ENCODE measurements around the gene CRTC3.
A peak's percentile ranks its signal among the peaks of the same experiment; 100 is the strongest.
"Not testable (repeated sequence)": the region's sequence is repeated elsewhere in the genome, so short reads cannot be mapped to it uniquely, and the experiment has no call there.

CRTC3 gene

GRCh38 chr15:90650117-90650955 is 120.6 kb downstream of the CRTC3 start:
- no peak for ATAC-seq
- Mint-ChIP-seq H3K27me3 (peaks cover 7% of the 10 kb centered on the region), H3K4me3 (peak overlapping the region in 1 of 2 donors; percentile 27), H3K9me3 (no peaks in the 10 kb centered on the region), H3K4me1 (peaks cover 54% of the 10 kb centered on the region), H3K27ac (peak overlapping the region; percentile 56 to 89)
- DNase-seq: no peak

- no peak overlapping the region for H3K27ac Mint-ChIP-seq
- H3K4me1 Mint-ChIP-seq: peaks cover 62% of the 10 kb centered on the region
- H3K9me3 Mint-ChIP-seq: no peaks in the 10 kb centered on the region
- H3K4me3 Mint-ChIP-seq: no peak overlapping the region
- no peak for ATAC-seq
- DNase-seq: no peak
- peaks cover 11% of the 10 kb centered on the region for H3K27me3 Mint-ChIP-seq
These were observed 121.4 kb downstream of the CRTC3 start for GRCh38 chr15:90650956-90651689.

- peaks cover 19% of the 10 kb centered on the region for H3K27me3 Mint-ChIP-seq
- peak overlapping the region; percentile 90 to 93 for H3K27ac Mint-ChIP-seq
- DNase-seq (no peak), ATAC-seq (peak; percentile 79)
- no peaks in the 10 kb centered on the region for H3K9me3 Mint-ChIP-seq
- peaks cover 76% of the 10 kb centered on the region for H3K4me1 Mint-ChIP-seq
- H3K4me3 Mint-ChIP-seq: peak overlapping the region in 1 of 2 donors; percentile 63
These were observed 124.8 kb downstream of the CRTC3 start for GRCh38 chr15:90654233-90655136.

GRCh38 chr15:90657520-90658172 is 127.9 kb downstream of the CRTC3 start:
- H3K9me3 Mint-ChIP-seq, H3K27ac Mint-ChIP-seq: not testable (repeated sequence)
- H3K4me3 Mint-ChIP-seq: peak overlapping the region; percentile 56 to 66
- DNase-seq: peak; percentile 59 to 63
- peaks cover 19% of the 10 kb centered on the region for H3K27me3 Mint-ChIP-seq
- peaks cover 92% of the 10 kb centered on the region for H3K4me1 Mint-ChIP-seq
- ATAC-seq: peak; percentile 54

- no peak for DNase-seq
- Mint-ChIP-seq H3K4me3 (peak overlapping the region in 1 of 2 donors; percentile 1), H3K4me1 (peaks cover 95% of the 10 kb centered on the region), H3K27ac (no peak overlapping the region), H3K9me3 (no peaks in the 10 kb centered on the region), H3K27me3 (peaks cover 28% of the 10 kb centered on the region)
- no peak for ATAC-seq
These were observed 129.8 kb downstream of the CRTC3 start for GRCh38 chr15:90659481-90659880.

- Mint-ChIP-seq H3K4me3 (peak overlapping the region; percentile 70 to 84), H3K27ac (peak overlapping the region; percentile 18 to 77), H3K9me3 (no peaks in the 10 kb centered on the region), H3K27me3 (peaks cover 20% of the 10 kb centered on the region), H3K4me1 (peaks cover 90% of the 10 kb centered on the region)
- ATAC-seq (peak; percentile 92), DNase-seq (peak; percentile 71 to 80)
These were observed 130.7 kb downstream of the CRTC3 start for GRCh38 chr15:90660195-90660998.

GRCh38 chr15:90660999-90661330 is 131.2 kb downstream of the CRTC3 start:
- peak overlapping the region; percentile 18 to 77 for H3K27ac Mint-ChIP-seq
- peak overlapping the region; percentile 70 to 84 for H3K4me3 Mint-ChIP-seq
- ATAC-seq: peak; percentile 4
- not testable (repeated sequence) for DNase-seq, H3K9me3 Mint-ChIP-seq
- peaks cover 89% of the 10 kb centered on the region for H3K4me1 Mint-ChIP-seq
- peaks cover 19% of the 10 kb centered on the region for H3K27me3 Mint-ChIP-seq

- peak overlapping the region; percentile 86 to 88 for H3K4me3 Mint-ChIP-seq
- H3K27ac Mint-ChIP-seq: peak overlapping the region in 1 of 2 donors; percentile 95
- not testable (repeated sequence) for ATAC-seq, H3K27me3 Mint-ChIP-seq, DNase-seq, H3K9me3 Mint-ChIP-seq
- H3K4me1 Mint-ChIP-seq: peaks cover 75% of the 10 kb centered on the region
These were observed 134.3 kb downstream of the CRTC3 start for GRCh38 chr15:90664081-90664461.

- Mint-ChIP-seq H3K4me1 (peaks cover 68% of the 10 kb centered on the region), H3K9me3 (no peaks in the 10 kb centered on the region), H3K27ac (peak overlapping the region; percentile 73 to 95), H3K27me3 (peaks cover 8% of the 10 kb centered on the region), H3K4me3 (peak overlapping the region; percentile 86 to 88)
- ATAC-seq: peak; percentile 10
- DNase-seq: no peak
These were observed 135.0 kb downstream of the CRTC3 start for GRCh38 chr15:90664650-90665287.

GRCh38 chr15:90665288-90666134 is 135.8 kb downstream of the CRTC3 start:
- Mint-ChIP-seq H3K27ac (peak overlapping the region; percentile 96), H3K9me3 (no peaks in the 10 kb centered on the region), H3K4me1 (peaks cover 61% of the 10 kb centered on the region), H3K27me3 (peaks cover 8% of the 10 kb centered on the region), H3K4me3 (peak overlapping the region; percentile 88 to 95)
- DNase-seq: peak; percentile 65 to 69
- peak; percentile 81 for ATAC-seq

GRCh38 chr15:90666135-90666909 is 136.6 kb downstream of the CRTC3 start:
- Mint-ChIP-seq H3K27me3 (peaks cover 10% of the 10 kb centered on the region), H3K27ac (peak overlapping the region; percentile 96), H3K4me3 (peak overlapping the region; percentile 87 to 95), H3K4me1 (peaks cover 53% of the 10 kb centered on the region), H3K9me3 (no peaks in the 10 kb centered on the region)
- ATAC-seq (no peak), DNase-seq (no peak)

- Mint-ChIP-seq H3K9me3 (no peaks in the 10 kb centered on the region), H3K27me3 (peaks cover 14% of the 10 kb centered on the region), H3K4me1 (peaks cover 44% of the 10 kb centered on the region), H3K27ac (peak overlapping the region in 1 of 2 donors; percentile 1), H3K4me3 (peak overlapping the region; percentile 27 to 35)
- DNase-seq (no peak), ATAC-seq (no peak)
These were observed 137.5 kb downstream of the CRTC3 start for GRCh38 chr15:90667073-90667754.
